ENCODE measurements around the gene MVK. TPM values are rescaled to one million over a fixed set of nuclear protein-coding genes. Genes with fewer than 3 reads are reported as not detected.

MVK gene
- total and polyA plus RNA-seq, 4 donors, result 34.9 to 50.3 (median 41.4) TPM

DNA sequence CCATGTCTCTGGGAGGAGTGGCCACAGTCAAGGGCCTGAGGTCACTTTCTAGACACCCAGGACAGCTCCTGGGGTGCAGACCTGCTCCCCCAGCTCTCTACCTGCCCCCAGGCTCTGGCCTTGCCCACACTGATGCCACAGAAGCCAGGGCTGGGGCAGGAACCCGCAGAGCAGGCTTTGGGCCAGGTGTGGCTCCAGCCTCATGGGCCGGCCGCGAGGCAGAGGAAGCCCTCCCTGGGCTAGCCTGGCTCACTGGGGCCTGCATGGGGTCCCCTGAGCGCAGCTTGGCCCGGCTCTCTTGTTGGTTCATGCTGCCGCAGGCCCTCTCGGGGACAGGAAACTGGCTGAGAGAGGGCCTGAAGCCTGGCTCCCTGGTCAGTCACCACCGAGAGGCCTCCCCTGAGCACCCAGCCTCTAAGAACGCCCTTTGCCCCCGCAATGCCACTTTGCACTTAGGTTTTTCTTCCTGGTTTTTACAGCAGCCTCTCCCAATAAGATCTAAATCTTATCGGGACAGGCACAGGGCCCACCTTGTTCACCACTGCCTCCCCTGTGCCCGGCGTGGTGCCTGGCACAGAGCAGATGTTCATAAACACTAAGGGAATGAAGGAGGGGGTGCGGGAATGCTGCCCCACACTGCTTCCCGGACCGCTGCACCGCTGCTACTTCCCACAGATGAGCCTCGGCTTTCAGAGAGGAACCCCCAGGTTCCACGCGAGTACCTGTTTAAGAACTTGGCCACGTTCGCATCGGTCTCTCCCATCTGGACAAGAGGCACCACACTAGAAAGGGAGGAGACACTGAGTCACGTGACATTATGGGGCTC lies 15.0 kb upstream of the MVK start:
- Histone ChIP-seq H3K4me3 (ENCODE audit: low read depth in 1 of 3, low read length in 3 of 3) (no peak overlapping the region), H3K27ac (ENCODE audit: low read depth in 1 of 2, low read length in 2 of 2) (no peak overlapping the region), H3K36me3 (ENCODE audit: control insufficient read depth in 4 of 4, insufficient read depth in 3 of 4, low read depth in 1 of 4, low read length in 3 of 4) (peaks cover 0 to 10% (median 4%) of the 10 kb centered on the region in 4 donors), H3K9me3 (ENCODE audit: control insufficient read depth in 4 of 4, low read length in 3 of 4) (no peaks in the 10 kb centered on the region), H3K4me1 (ENCODE audit: control insufficient read depth in 4 of 4, insufficient read depth in 4 of 4, low read length in 3 of 4) (peaks cover 2 to 57% (median 46%) of the 10 kb centered on the region in 4 donors), H3K27me3 (ENCODE audit: control insufficient read depth in 4 of 4, insufficient read depth in 4 of 4, low read length in 3 of 4) (no peaks in the 10 kb centered on the region), H3K9ac (ENCODE audit: low read depth in 1 of 2, low read length in 2 of 2) (no peak overlapping the region)
- TF ChIP-seq NR2F2 (IDR thresholded peaks at IDR 0.05) (no peak), HNF4A (conservative IDR thresholded peaks at IDR 0.05) (peak in 1 of 2 donors; percentile 27)
- 86% methylated on average over 25 of the region's 25 CpGs for WGBS
- DNase-seq (ENCODE audit: low spot score), result no peak

GRCh38 chr12:109559200-109559505 lies 14.4 kb upstream of the MVK start:
- Histone ChIP-seq H3K27ac (ENCODE audit: low read depth in 1 of 2, low read length in 2 of 2) (no peak overlapping the region), H3K27me3 (ENCODE audit: control insufficient read depth in 4 of 4, insufficient read depth in 4 of 4, low read length in 3 of 4) (no peaks in the 10 kb centered on the region), H3K4me1 (ENCODE audit: control insufficient read depth in 4 of 4, insufficient read depth in 4 of 4, low read length in 3 of 4) (peaks cover 2 to 53% (median 42%) of the 10 kb centered on the region in 4 donors), H3K4me3 (ENCODE audit: low read depth in 1 of 3, low read length in 3 of 3) (no peak overlapping the region), H3K9ac (ENCODE audit: low read depth in 1 of 2, low read length in 2 of 2) (no peak overlapping the region), H3K36me3 (ENCODE audit: control insufficient read depth in 4 of 4, insufficient read depth in 3 of 4, low read depth in 1 of 4, low read length in 3 of 4) (peaks cover 4 to 15% (median 4%) of the 10 kb centered on the region in 4 donors), H3K9me3 (ENCODE audit: control insufficient read depth in 4 of 4, low read length in 3 of 4) (no peaks in the 10 kb centered on the region)
- TF ChIP-seq HNF4G (IDR thresholded peaks at IDR 0.05) (no peak), RXRA (IDR thresholded peaks at IDR 0.05) (no peak), ZBTB33 (IDR thresholded peaks at IDR 0.05) (no peak), FOXA1 (IDR thresholded peaks at IDR 0.05) (no peak), MAX (IDR thresholded peaks at IDR 0.05) (no peak), GABPA (IDR thresholded peaks at IDR 0.05 in 1 of 2, conservative IDR thresholded peaks at IDR 0.05 in 1 of 2) (no peak), EGR1 (IDR thresholded peaks at IDR 0.05; ENCODE audit: low read depth in 2 of 2) (no peak)
- TF ChIP-seq, protein P1, sequence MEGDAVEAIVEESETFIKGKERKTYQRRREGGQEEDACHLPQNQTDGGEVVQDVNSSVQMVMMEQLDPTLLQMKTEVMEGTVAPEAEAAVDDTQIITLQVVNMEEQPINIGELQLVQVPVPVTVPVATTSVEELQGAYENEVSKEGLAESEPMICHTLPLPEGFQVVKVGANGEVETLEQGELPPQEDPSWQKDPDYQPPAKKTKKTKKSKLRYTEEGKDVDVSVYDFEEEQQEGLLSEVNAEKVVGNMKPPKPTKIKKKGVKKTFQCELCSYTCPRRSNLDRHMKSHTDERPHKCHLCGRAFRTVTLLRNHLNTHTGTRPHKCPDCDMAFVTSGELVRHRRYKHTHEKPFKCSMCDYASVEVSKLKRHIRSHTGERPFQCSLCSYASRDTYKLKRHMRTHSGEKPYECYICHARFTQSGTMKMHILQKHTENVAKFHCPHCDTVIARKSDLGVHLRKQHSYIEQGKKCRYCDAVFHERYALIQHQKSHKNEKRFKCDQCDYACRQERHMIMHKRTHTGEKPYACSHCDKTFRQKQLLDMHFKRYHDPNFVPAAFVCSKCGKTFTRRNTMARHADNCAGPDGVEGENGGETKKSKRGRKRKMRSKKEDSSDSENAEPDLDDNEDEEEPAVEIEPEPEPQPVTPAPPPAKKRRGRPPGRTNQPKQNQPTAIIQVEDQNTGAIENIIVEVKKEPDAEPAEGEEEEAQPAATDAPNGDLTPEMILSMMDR (IDR thresholded peaks at IDR 0.05; ENCODE audit: low read depth, low read length, missing input control), result no peak
- WGBS, result 90% methylated on average over 6 of the region's 6 CpGs
- no peak for DNase-seq (ENCODE audit: low spot score)

DNA sequence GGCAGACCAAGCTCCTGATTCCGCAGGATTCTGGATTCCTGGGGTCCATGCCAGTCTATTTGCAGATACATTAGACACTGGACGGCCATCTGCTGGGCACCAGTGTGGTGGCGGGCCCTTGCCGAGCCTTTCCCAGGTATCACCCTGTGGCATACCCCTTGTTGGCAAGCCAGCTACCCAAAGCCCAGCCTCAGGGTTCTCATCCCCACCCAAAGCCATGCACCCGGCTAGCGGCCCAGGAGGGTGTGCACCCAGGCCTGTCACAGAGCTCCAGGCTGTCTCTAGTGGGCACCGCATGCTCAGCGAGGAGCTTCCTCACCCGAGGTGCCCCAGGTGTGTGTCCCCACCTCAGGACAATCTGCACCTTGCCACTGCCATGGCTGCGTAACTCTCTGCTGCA lies 14.0 kb upstream of the MVK start:
- H3K27me3 ChIP-seq (ENCODE audit: control insufficient read depth in 4 of 4, insufficient read depth in 4 of 4, low read length in 3 of 4), result no peaks in the 10 kb centered on the region
- DNase-seq (ENCODE audit: low spot score), result no peak
- peaks cover 4 to 17% (median 6%) of the 10 kb centered on the region in 4 donors for H3K36me3 ChIP-seq (ENCODE audit: control insufficient read depth in 4 of 4, insufficient read depth in 3 of 4, low read depth in 1 of 4, low read length in 3 of 4)
- no peak overlapping the region for H3K4me3 ChIP-seq (ENCODE audit: low read depth in 1 of 3, low read length in 3 of 3)
- H3K9ac ChIP-seq (ENCODE audit: low read depth in 1 of 2, low read length in 2 of 2), result no peak overlapping the region
- H3K9me3 ChIP-seq (ENCODE audit: control insufficient read depth in 4 of 4, low read length in 3 of 4), result no peaks in the 10 kb centered on the region
- 95% methylated on average over 10 of the region's 10 CpGs for WGBS
- peaks cover 2 to 49% (median 37%) of the 10 kb centered on the region in 4 donors for H3K4me1 ChIP-seq (ENCODE audit: control insufficient read depth in 4 of 4, insufficient read depth in 4 of 4, low read length in 3 of 4)
- no peak overlapping the region for H3K27ac ChIP-seq (ENCODE audit: low read depth in 1 of 2, low read length in 2 of 2)
- TF ChIP-seq JUND (IDR thresholded peaks at IDR 0.05), result no peak
- TF ChIP-seq HNF4A (conservative IDR thresholded peaks at IDR 0.05), result no peak
- TF ChIP-seq MAX (IDR thresholded peaks at IDR 0.05), result no peak
- no peak for TF ChIP-seq NR2F2 (IDR thresholded peaks at IDR 0.05)
- TF ChIP-seq GABPA (IDR thresholded peaks at IDR 0.05 in 1 of 2, conservative IDR thresholded peaks at IDR 0.05 in 1 of 2), result no peak
- no peak for TF ChIP-seq FOXA2 (IDR thresholded peaks at IDR 0.05)
- no peak for TF ChIP-seq RXRA (IDR thresholded peaks at IDR 0.05)
- TF ChIP-seq TAF1 (conservative IDR thresholded peaks at IDR 0.05), result no peak
- TF ChIP-seq ZBTB33 (IDR thresholded peaks at IDR 0.05), result no peak
- TF ChIP-seq YY1 (IDR thresholded peaks at IDR 0.05), result no peak
- TF ChIP-seq HNF4G (IDR thresholded peaks at IDR 0.05), result no peak
- TF ChIP-seq FOXA1 (IDR thresholded peaks at IDR 0.05), result no peak
- TF ChIP-seq, protein P1 (IDR thresholded peaks at IDR 0.05; ENCODE audit: low read depth, low read length, missing input control), result no peak
- TF ChIP-seq EGR1 (IDR thresholded peaks at IDR 0.05; ENCODE audit: low read depth in 2 of 2), result no peak

All from liver (tissue), 9 donors.